Activated CD4-positive, alpha-beta T cell treated with anti-CD3 and anti-CD28 coated beads, Interleukin-2, amount 50 U/mL, for 1 hour (primary cell): ENCODE results near the gene CDT1.

Experiments used
- DNase-seq: peaks from one replicate; pipeline ENCODE4 v3.0.0-alpha.2; 2020

Gene CDT1

DNA sequence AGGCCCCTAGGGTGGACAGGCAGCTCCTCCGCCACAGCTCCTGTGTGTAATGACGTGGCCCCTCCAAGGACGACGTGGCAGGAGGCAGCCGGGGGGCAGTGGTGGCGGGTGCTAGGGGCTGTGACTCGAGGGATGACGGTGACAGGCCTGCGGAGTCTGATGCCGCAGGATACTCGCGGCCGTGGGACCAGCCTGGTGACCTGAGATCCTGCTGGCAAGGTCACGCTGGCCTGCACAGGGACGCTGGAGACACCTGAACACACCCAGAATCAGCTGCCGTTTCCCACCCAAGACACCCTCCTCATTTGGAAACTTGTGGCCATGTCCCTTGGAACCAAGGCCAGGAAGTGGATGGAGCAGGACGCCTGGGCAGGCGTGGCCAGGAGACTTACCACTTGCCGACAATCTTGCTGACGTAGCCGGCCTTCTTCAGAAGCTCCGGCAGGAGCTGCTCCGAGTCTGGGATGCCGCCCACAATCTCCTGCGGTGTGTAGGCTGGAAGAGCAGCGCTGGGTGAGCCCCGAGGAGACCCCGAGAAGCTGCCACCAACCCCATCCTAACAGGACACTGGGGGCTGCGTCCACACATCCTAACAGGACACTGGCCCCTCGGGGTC lies 37.1 kb downstream of the CDT1 start:
- DNase-seq = no peak

DNA sequence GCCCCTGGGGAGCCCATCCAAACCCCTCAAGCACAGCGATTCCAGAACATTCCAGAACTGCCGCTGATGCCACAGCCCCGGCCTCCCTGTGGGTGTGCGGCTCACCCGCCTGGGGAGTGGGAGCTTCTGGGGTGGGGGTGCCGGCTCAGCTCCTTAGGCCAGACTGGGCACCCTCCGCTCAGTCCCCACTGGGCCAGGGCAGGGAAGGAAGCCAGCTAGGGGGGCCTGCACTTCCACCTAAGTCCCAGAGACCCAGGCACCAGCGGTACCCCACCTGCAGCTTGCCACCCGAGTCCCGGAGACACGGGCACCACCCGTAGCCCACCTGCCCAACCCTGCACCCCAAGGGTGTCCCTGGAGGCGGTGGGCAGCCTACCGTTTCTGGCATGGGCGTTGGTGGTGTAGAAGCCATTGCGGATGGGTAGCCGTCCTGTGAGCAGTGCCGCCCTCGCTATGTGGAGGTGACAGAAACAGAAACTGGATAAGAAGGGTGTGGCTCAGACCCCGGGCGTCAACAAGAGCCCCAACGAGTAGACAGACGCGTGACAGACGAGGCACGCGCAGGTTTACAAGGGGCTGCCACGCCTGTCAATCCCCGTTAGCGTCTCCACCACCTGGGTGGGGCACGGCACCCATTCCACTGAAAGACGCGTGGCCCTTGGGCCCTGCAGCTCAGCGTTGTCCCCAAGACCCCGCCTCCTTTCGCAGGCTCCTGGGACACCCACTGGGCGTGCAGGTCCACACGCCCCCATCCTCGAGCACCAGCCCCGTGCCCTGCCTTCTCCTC lies 38.1 kb downstream of the CDT1 start:
- DNase-seq = no peak

DNA sequence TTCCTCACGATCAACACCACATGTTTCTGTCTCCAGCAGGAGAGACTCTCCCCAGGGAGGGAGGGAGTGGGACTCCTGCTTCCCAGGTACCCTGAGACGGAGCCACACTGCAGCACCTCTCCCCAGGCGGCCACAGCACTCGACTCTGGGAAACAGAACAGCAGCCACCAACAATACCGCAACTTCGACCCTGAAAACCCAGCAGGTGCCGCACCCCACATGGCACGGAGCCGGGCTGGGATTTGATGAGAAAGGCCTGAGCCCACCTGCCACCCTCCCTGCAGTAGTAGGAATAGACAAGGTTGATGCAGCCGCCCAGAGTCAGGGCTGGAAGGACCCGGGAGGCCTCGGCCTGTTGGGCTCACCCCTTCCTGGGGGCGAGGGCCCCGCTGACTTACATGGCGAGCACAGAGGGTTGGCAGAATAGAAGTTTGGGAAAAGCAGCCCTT lies 38.7 kb downstream of the CDT1 start:
- no peak for DNase-seq

DNA sequence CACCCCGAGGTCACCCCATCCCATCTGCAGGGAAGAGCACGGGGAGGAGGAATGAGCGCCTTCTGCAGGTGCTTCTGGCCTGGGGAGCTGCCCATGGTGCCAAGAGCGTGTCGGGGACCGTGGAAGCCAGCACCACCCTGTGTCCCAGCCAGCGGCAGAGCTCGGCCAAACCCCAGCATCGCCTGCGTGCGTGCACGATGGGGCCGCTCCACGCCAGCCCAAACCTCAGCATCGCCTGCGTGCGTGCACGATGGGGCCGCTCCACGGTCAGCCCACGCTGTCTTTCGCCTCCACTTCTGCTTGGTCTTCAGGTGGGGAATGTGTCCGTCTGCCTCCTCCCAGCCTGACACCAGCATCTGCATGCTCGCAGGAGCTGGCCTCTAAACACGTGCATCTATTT lies 39.2 kb downstream of the CDT1 start:
- no peak for DNase-seq

DNA sequence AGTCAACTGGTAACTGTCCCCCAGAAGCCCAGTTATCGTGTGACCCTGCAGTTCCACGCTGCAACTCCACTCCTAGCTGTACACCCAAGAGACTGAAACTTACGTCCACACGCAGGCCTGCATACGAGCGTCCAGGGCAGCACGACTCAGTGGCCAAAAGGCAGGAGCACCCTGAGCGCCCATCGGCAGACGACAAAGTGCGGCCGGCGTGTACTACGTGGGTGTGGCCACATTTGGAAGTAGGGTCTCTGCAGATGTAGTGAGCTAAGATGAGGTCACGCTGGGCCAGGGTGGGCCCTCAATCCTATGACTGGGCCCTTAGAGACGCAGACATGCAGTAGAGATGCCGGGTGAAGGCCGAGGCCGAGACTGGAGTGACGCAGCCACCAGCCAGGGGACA lies 39.7 kb downstream of the CDT1 start:
- DNase-seq = no peak

DNA sequence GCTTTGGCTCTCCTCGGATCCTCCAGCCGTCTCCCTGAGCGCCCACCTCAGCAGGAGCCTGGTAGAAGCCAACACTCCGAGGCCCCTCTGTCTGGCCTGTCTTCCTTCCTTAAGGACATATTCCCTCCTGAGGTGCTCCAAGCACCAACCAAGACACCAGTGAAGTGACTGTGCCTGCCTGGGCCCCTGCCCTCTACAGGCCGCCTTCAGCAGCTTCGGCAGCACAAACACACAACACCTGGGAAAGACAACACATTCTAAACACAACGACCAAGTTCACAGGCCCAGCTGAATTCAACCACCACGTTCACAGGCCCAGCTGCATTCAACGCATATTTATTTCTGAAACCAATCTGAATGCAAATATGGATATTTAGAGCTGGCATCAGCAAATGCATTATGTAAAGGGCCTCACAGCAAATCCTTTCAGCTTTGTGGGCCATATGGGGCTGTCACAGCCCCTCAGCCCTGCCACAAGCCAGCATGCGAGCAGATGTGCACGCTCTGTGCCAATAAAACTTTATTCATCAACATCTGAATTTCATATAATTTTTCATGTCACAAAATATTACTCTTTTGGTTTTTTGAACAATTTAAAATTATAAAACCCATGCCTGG lies 40.9 kb downstream of the CDT1 start:
- no peak for DNase-seq

DNA sequence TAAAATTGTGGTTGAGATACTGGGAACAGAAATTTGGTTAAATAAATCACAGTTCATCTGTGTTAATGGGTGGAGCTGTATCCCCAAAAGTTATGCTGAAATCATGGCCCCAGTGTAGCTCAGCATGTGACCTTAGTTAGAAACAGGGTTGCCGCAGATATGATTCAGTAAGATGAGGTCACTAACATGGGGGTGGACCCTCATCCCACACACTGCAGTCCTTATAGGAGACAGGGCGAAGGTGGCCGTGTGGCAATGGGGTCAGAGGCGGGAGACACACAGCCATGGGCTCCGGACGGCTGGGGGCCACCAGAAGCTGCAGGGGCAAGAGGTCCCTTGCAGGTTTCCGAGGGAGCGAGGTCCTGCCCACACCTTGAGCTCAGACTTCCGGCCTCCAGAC lies 42.5 kb downstream of the CDT1 start:
- no peak for DNase-seq

DNA sequence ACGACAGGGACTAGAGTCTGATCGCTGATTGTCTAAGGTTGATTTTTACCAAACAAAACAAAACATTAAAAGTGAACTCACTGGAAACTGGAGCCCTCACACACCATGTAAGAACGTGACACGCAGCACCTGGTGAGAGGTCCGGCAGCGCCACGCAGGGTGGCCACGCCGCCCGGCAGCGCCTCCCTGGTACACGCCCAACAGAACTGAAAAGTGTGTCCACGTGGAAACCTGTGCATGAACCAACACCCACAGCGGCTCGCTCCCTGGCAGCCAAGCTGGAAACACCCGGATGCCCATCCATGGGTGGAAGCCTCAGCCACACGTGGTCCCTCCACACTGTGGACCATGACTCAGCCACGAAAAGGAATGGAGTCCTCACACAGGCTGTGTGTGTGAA lies 44.1 kb downstream of the CDT1 start:
- no peak for DNase-seq

DNA sequence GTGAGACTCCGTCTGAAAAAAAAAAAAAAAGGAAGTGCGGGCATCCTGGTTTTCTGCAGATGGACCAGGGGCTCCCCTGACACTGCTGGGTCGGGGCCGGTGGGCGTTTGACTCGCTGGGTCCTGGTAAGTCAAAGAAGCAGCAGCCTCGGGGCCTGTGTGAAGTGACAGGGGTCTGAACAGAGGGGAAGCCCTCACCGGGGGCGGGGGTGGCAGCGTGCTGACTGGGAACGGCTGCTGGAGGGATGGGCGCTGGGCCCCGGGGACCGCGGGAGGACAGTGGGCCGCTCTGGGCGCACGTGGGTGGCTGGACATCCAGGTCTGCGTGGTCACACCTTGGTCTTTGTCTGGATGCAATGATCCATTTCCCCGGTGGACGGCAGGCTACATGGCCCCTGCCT lies 45.0 kb downstream of the CDT1 start:
- no peak for DNase-seq

DNA sequence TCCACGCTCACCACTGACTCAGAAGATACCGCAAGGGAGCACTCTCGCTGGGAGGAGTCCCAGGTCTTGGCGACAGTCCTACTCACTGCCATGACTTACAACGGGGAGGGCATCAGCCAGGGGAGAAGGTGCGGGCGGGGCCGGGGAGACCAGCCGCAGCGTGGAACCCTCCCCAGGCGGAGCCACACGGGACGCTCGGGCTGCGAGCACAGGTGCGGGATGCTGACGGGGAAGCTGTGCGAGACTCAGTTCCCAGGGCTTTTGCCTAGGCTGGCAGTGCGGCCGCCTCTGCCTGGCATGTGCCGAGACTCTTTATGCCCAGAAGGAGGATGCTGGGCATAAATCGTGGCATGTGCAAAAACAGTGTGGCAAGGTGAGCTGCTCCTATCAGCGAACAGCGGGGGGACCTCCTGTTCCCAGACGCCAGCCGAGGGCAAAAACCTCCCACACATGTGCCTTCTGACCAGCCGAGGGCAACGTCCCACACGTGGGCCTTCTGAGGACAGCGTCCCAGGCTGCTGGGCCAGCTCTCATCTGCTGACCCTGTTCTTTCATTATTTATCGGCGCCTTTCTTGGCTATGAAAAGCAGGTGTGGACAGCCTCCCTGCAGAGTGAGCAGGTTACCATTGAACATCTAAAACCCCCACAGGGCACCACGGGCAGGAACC lies 47.1 kb downstream of the CDT1 start:
- no peak for DNase-seq

DNA sequence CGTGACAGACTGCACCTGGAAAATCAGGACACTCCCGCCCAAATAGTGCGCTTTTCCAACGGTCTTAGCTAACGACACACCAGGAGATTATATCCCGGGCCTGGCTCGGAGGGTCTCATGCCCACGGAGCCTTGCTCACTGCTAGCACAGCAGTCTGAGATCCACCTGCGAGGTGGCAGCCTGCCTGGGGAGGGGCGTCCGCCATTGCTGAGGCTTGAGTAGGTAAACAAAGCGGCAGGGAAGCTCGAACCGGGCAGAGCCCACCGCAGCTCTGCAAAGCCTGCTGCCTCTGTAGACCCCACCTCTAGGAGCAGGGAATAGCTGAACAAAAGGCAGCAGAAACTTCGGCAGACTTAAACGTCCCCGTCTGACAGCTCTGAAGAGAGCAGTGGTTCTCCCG lies 48.0 kb downstream of the CDT1 start:
- DNase-seq = no peak

DNA sequence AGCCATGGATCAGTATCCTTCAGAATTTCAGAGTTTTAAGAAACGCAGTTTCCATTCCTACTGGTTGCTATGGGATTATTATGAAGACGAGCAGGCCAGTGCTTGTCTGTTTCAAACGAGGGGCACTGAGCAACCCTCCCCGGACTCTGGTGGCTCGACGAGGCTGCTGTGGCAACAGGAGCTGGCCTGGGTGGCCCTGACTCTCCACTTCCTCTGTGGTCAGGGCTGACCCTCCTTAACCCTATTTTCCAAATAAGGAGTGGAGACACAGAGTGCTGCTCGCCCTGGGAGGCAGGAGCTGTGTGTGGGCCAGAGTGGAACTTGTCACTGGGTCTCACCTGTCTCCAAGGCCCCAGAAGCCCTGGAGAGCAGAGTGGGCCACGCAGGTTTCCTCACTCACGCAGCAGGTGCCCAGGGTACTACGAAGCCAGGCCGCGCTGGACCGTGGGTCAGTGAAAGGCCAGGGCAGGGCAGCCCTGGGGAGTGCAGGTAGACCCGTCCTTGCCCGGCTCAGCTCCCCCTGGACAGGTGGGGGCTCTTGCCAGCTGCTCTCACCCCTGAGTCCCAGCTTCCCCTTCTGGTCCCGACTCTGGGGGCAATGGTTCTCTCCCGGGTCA lies 49.8 kb downstream of the CDT1 start:
- DNase-seq = no peak

DNA sequence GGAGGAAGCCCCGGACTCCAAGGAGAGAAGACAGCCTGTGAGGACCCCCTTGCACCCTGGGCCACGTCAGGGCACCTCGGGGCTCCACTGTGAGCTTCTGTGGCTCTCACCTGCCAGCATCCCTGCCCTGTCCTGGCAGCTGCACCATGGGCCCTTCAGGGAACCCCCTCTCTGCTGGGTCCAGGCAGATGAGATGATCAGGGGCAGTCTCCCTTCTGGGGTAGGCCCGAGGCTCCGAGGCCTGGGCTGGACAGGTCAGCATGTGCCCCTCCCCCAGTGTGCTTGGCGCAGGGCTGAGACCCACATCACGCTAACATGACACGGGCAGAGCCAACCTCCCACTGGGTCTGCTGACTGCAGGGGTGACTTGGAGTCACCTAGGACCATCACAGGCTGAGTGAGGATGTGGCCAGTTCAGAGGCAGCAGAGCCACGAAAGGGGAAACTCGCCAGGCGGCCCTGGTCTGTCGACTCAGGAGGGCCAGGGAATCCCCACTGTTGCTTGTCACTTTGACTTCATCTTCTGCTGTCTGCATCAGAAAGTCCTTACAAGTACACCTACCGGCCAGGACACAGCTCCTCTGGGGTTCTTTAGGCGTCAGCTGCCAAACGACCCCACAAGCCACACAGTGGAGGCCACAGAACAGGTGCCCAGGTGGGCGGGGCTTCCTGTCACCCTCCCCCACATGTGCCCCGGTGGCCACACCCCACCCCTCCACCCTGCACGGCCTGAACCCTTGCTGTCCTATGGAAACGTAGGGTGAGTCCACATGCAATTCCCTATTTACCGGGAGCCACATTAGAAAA lies 50.9 kb downstream of the CDT1 start:
- peak; percentile 17 for DNase-seq

DNA sequence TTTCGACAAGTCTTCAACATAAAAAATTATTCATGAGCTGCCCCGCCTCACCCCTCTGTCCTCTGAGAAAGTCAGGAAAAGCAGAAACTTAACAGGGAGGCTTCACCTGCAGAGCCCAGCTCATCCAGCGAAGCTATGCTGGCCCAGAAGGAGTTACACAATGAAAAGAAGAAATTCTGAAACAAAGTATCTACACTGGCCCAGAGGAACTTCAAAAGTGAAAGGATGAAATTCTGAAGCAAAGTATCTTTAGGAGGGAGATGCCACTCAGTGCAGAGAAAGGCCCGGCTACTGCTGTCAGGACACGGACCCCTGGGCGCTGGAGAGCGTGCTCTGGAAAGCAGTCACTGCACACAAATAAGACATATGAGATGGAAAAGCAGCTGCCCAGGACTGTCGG lies 51.6 kb downstream of the CDT1 start:
- no peak for DNase-seq

DNA sequence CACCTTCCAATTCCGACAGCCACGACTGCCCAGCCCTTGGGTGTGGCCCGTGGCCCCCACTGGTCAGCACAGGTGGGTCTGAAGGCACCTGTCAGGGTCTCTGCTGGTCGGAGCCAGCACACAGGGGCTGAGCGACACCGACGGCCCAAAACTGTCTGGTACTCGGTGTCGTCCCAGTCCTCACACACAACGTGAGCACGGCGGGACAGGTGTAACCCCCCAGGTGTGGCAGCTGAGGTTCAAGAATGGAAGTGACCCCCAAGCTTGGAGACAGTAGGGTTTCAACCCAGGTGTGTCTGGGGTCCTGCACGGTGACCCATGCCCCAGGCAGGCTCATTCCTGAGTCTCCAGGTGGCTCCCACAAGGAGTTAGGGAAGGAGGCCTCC lies 52.1 kb downstream of the CDT1 start:
- no peak for DNase-seq

DNA sequence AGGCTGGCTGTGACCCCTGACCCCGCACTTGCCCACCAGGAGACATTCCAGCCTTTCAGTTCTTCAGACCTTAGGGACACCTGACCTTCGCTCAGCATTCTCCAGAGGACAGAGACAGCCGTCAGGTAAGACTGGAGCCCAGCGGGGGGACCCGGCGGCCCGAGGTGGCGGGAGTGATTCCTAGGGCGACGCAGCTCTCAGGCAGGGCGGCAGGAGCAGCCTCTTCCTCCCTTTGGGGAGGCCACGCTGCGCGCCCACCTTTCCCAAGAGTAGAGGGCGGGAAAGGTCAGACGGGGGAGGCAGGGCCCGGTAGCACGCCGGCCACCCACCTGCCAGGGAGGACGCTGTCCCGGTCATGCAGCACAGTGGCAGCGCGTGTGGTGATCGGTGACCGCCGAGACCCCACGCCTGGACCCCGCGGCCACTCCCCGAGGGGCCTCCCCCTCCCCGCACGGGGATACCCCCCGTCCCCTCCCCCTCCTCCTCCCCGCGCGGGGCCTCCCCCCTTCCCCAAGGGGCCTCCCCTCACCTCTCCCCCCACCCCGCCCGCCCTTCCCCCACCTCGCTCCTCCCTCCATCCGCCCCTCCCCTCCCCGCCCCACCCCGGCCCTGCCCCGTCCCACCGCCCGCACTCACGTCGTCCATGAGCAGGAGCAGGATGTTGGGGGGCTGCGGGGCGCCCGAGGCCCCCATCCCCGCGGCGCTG lies 52.7 kb downstream of the CDT1 start:
- DNase-seq = peak; percentile 11

DNA sequence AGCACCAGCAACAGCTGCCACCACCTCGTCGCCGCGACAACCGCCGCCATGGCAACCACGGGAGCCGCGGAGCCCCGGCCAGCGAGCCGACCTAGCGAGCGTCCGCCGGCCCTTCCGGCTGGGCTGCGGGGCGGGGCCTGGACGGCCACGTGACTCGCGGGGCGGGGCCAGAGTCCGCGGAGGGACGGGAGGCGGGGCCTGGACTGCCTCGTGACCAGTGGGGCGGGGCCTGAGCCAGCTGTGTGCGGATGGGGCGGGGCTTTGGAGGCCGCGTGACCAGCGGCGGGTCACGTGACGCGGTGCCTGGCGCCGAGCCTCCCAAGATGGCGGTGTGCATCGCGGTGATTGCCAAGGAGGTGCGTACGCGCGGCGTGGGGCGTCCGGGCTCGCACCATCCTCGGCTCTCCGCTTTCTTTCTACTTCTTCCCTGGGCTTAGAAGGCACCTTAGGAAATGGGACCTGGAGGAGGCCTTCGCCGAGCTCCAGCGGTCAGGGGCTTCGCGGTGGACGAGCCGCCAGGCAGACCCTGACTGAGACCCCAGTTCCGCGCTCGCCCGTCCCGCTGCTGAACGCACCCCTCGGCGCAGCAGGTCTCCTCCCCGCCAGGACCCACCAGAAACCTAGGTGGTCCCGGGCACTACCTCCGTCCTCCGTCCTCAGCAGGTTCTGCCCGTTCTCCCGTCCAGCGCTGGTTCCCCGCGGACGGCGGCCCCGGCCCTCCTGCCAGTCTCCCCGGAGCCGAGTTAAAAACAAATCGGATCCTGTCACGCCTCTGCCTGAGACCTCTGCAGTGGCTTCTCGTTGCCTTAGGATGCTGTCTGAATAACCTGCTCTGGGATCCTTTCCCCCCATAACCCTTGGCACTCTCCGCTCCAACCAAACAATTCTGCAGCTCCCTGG lies 53.5 kb downstream of the CDT1 start, which contains the start of the genes GALNS and TRAPPC2L:
TSS of gene GALNS (minus strand) at position 120 of the 900 bp plus-strand sequence. CDS start at position 50, 70 bp downstream.
TSS of gene TRAPPC2L (plus strand) at position 300 of the 900 bp plus-strand sequence. CDS start at position 324, 24 bp downstream.
- peak; percentile 99 for DNase-seq

DNA sequence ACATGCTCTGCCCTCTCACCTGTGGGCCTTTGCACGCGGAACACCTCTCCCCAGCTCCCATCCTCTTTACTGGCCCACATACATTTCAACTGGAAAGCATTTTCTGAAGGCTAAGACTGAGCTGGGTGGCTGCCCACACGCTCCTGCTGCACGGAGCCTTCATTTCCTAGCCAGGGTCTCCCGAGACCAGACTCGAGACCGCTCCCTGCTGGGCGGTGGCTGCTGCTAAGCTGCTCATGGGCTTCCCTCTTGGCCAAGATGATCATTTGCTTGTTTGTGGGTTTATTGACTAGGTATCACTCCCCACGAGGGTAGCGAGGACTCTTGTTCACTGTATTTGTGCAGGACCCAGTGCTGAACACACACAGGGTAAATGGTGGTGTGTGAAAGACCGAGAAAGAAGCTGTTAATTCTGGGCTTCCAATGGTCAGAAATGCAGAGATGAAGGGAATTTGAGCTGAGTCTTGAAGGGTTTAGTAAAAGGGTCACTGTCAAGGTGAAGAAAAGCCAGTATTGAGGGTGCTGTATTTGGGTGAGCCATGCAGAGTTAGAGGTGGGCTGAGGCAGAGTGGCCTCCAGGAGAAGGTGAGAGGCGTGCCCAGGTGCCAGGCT lies 54.2 kb downstream of the CDT1 start:
- peak; percentile 75 for DNase-seq
